Astrocyte (in vitro differentiated cells and primary cell): ENCODE results near the gene TRPV2.

Experiments
- EZH2 ChIP-seq: IDR thresholded peaks from 2 replicates; pipeline ENCODE4 v1.6.1; 2012; ENCODE audit warnings: mild to moderate bottlenecking, low read length, inconsistent platforms; ENCODE audit not compliant: insufficient read depth
- TF ChIP-seq, protein P1 (sequence below): IDR thresholded peaks from 2 replicates; pipeline ENCODE4 v1.5.1; 2011; ENCODE audit warnings: low read depth, mild to moderate bottlenecking, inconsistent platforms, low read length, moderate library complexity; ENCODE audit not compliant: insufficient read depth

DNA sequence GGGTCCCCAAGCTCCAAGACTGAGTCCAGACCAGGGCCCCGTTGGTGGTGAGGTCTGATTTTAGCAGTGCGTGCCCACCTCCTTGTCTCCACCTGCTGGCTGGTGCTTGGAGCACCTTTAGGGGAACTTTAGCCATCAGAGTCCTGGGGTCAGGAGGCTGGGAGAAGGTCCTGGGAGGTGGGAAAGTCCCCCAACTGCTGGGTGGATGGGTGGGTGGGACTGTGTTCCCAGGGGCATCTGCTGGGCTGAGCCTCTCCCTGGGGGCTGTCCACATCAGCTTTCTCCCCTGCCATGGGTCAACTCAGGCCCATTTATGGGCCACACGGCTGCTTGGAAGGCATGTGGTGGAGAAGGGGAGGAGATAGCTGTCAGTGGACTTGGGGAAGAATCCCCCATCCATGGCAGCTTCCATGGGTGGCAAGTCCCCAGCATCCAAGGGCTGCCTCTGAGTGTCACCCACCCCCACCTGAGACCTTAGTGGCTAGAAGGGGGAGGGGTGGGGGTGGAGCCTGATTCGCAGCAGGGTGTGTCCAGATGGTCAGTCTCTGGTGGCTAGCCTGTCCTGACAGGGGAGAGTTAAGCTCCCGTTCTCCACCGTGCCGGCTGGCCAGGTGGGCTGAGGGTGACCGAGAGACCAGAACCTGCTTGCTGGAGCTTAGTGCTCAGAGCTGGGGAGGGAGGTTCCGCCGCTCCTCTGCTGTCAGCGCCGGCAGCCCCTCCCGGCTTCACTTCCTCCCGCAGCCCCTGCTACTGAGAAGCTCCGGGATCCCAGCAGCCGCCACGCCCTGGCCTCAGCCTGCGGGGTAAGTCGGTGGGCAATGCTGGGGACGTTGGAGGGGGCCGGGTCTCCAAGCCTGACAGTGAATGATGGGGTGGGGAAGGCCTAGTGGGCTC, at the start of gene TRPV2:
- TF ChIP-seq EZH2, result no peak
- TF ChIP-seq, protein P1, sequence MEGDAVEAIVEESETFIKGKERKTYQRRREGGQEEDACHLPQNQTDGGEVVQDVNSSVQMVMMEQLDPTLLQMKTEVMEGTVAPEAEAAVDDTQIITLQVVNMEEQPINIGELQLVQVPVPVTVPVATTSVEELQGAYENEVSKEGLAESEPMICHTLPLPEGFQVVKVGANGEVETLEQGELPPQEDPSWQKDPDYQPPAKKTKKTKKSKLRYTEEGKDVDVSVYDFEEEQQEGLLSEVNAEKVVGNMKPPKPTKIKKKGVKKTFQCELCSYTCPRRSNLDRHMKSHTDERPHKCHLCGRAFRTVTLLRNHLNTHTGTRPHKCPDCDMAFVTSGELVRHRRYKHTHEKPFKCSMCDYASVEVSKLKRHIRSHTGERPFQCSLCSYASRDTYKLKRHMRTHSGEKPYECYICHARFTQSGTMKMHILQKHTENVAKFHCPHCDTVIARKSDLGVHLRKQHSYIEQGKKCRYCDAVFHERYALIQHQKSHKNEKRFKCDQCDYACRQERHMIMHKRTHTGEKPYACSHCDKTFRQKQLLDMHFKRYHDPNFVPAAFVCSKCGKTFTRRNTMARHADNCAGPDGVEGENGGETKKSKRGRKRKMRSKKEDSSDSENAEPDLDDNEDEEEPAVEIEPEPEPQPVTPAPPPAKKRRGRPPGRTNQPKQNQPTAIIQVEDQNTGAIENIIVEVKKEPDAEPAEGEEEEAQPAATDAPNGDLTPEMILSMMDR, result no peak
